Mesodermal cell (in vitro differentiated cells): ENCODE data around the gene CLTB.
"Not testable (repeated sequence)": the region's sequence is repeated elsewhere in the genome, so short reads cannot be mapped to it uniquely, and the experiment has no call there.

Experiments
- H3K27ac ChIP-seq: 2 replicates; pipeline ENCODE4 v1.7.0; 2013; ENCODE audit warnings: mild to moderate bottlenecking, low read depth, low read length, moderate library complexity; ENCODE audit not compliant: severe bottlenecking
- H3K36me3 ChIP-seq: 2 replicates; pipeline ENCODE4 v1.7.1; 2013; ENCODE audit warnings: mild to moderate bottlenecking, low read length, moderate library complexity; ENCODE audit not compliant: control insufficient read depth, insufficient read depth
- H3K4me1 ChIP-seq: one replicate; pipeline ENCODE4 v1.7.1; 2013; ENCODE audit warnings: mild to moderate bottlenecking, low read length; ENCODE audit not compliant: insufficient read depth, control insufficient read depth, poor library complexity, severe bottlenecking
- H3K4me3 ChIP-seq: 2 replicates; pipeline ENCODE4 v1.7.0; 2013; ENCODE audit warnings: low read length, control low read depth, mild to moderate bottlenecking; ENCODE audit not compliant: insufficient read depth, poor library complexity, severe bottlenecking; ENCODE audit errors: extremely low read depth
- H3K9me3 ChIP-seq: 2 replicates; pipeline ENCODE4 v1.7.1; 2013; ENCODE audit warnings: mild to moderate bottlenecking, low read length, moderate library complexity; ENCODE audit not compliant: control insufficient read depth
- WGBS, 2 experiments: methylation state at CpG; one replicate each; pipeline ENCODE4 v1.1.5; 2013; ENCODE audit warnings: missing lambda C conversion rate in 2 of 2; ENCODE audit not compliant: insufficient coverage in 2 of 2; 5-methylcytosine and 5-hydroxymethylcytosine counted together

CLTB gene

GRCh38 chr5:176446028-176446665, 29.8 kb upstream of the CLTB start:
- Histone ChIP-seq H3K4me3 (no peak overlapping the region), H3K27ac (no peak overlapping the region), H3K36me3 (peaks cover 10% of the 10 kb centered on the region), H3K9me3 (no peaks in the 10 kb centered on the region), H3K4me1 (peaks cover 11% of the 10 kb centered on the region)
- 90 to 94% methylated on average over 6 of the region's 9 CpGs for WGBS, 2 experiments

GRCh38 chr5:176444742-176445141, 28.4 kb upstream of the CLTB start:
- WGBS, 2 experiments: 90 to 100% methylated on average over 1 to 2 of the region's 5 CpGs
- H3K4me1 ChIP-seq: peaks cover 14% of the 10 kb centered on the region
- H3K36me3 ChIP-seq: peaks cover under 1% of the 10 kb centered on the region
- no peaks in the 10 kb centered on the region for H3K9me3 ChIP-seq
- no peak overlapping the region for H3K27ac ChIP-seq
- no peak overlapping the region for H3K4me3 ChIP-seq

- H3K4me1 ChIP-seq: peaks cover 14% of the 10 kb centered on the region
- not testable (repeated sequence) for H3K36me3 ChIP-seq, H3K9me3 ChIP-seq, H3K27ac ChIP-seq, H3K4me3 ChIP-seq
- 60 to 100% methylated on average over 1 to 2 of the region's 4 CpGs for WGBS, 2 experiments
Measured at GRCh38 chr5:176442911-176443310, 26.6 kb upstream of the CLTB start.

- WGBS, 2 experiments: 36 to 40% methylated on average over 2 to 4 of the region's 5 CpGs
- Histone ChIP-seq H3K36me3 (no peaks in the 10 kb centered on the region), H3K4me3 (no peak overlapping the region), H3K27ac (peak overlapping the region; percentile 60), H3K4me1 (peaks cover 14% of the 10 kb centered on the region), H3K9me3 (no peaks in the 10 kb centered on the region)
Measured at GRCh38 chr5:176441921-176442323, 25.6 kb upstream of the CLTB start.

- Histone ChIP-seq H3K27ac (no peak overlapping the region), H3K9me3 (no peaks in the 10 kb centered on the region), H3K4me1 (peaks cover 14% of the 10 kb centered on the region), H3K36me3 (no peaks in the 10 kb centered on the region), H3K4me3 (no peak overlapping the region)
- WGBS, 2 experiments: 90 to 98% methylated on average over 6 to 10 of the region's 10 CpGs
Measured at GRCh38 chr5:176440927-176441706, 24.8 kb upstream of the CLTB start.

GRCh38 chr5:176438959-176439757, 22.8 kb upstream of the CLTB start:
- H3K4me1 ChIP-seq: peaks cover 14% of the 10 kb centered on the region
- no peak overlapping the region for H3K4me3 ChIP-seq
- H3K27ac ChIP-seq: peak overlapping the region; percentile 11
- 54 to 70% methylated on average over 4 to 8 of the region's 12 CpGs for WGBS, 2 experiments
- no peaks in the 10 kb centered on the region for H3K9me3 ChIP-seq
- no peaks in the 10 kb centered on the region for H3K36me3 ChIP-seq

GRCh38 chr5:176436656-176437055, 20.3 kb upstream of the CLTB start:
- no peak overlapping the region for H3K27ac ChIP-seq
- 65 to 71% methylated on average over 4 of the region's 5 CpGs for WGBS, 2 experiments
- H3K4me3 ChIP-seq: no peak overlapping the region
- H3K36me3 ChIP-seq: no peaks in the 10 kb centered on the region
- H3K9me3 ChIP-seq: no peaks in the 10 kb centered on the region
- peaks cover 7% of the 10 kb centered on the region for H3K4me1 ChIP-seq

- no peak overlapping the region for H3K4me3 ChIP-seq
- no peaks in the 10 kb centered on the region for H3K4me1 ChIP-seq
- no peak overlapping the region for H3K27ac ChIP-seq
- H3K36me3 ChIP-seq: no peaks in the 10 kb centered on the region
- no peaks in the 10 kb centered on the region for H3K9me3 ChIP-seq
- 100% methylated on average over 4 of the region's 5 CpGs; no CpG with 5 or more reads in 1 of the 2 experiments for WGBS, 2 experiments
Measured at GRCh38 chr5:176432707-176433106, 16.4 kb upstream of the CLTB start.

- Histone ChIP-seq H3K27ac (no peak overlapping the region), H3K4me3 (no peak overlapping the region), H3K9me3 (peaks cover 4% of the 10 kb centered on the region), H3K36me3 (no peaks in the 10 kb centered on the region), H3K4me1 (no peaks in the 10 kb centered on the region)
- WGBS, 2 experiments: no CpG with 5 or more reads among the region's 4 CpGs
Measured at GRCh38 chr5:176429972-176430371, 13.6 kb upstream of the CLTB start.

- no peak overlapping the region for H3K4me3 ChIP-seq
- H3K4me1 ChIP-seq: no peaks in the 10 kb centered on the region
- 78 to 81% methylated on average over 3 of the region's 4 CpGs for WGBS, 2 experiments
- no peaks in the 10 kb centered on the region for H3K36me3 ChIP-seq
- H3K9me3 ChIP-seq: peaks cover 4% of the 10 kb centered on the region
- no peak overlapping the region for H3K27ac ChIP-seq
Measured at GRCh38 chr5:176427971-176428370, 11.6 kb upstream of the CLTB start.
